HG03060 (cell line): Measurements from ENCODE around the gene PARD3B.

ENCODE experiments used
- ATAC-seq: cut with Tn5 transposase; IDR thresholded peaks from one replicate; pipeline ENCODE4 v1.9.1; 2021; ENCODE audit warnings: low read depth, moderate number of reproducible peaks; ENCODE audit not compliant: unreplicated experiment

PARD3B gene

GRCh38 chr2:204647626-204648025 is 102.4 kb downstream of the PARD3B start:
- ATAC-seq: no peak

GRCh38 chr2:204650611-204651010 is 105.3 kb downstream of the PARD3B start:
- ATAC-seq: no peak

GRCh38 chr2:204652063-204652462 is 106.8 kb downstream of the PARD3B start:
- ATAC-seq: no peak

GRCh38 chr2:204654669-204655068 is 109.4 kb downstream of the PARD3B start:
- no peak for ATAC-seq

- ATAC-seq: no peak
These were observed 109.8 kb downstream of the PARD3B start for GRCh38 chr2:204655101-204655500.

- no peak for ATAC-seq
These were observed 110.4 kb downstream of the PARD3B start for GRCh38 chr2:204655626-204656025.

- no peak for ATAC-seq
These were observed 111.7 kb downstream of the PARD3B start for GRCh38 chr2:204657024-204657423.

GRCh38 chr2:204662956-204663355 is 117.7 kb downstream of the PARD3B start:
- no peak for ATAC-seq

GRCh38 chr2:204663816-204664425 is 118.6 kb downstream of the PARD3B start:
- no peak for ATAC-seq

GRCh38 chr2:204664708-204665121 is 119.4 kb downstream of the PARD3B start:
- no peak for ATAC-seq

- ATAC-seq: no peak
These were observed 119.9 kb downstream of the PARD3B start for GRCh38 chr2:204665207-204665606.

GRCh38 chr2:204665771-204666170 is 120.5 kb downstream of the PARD3B start:
- ATAC-seq: no peak

GRCh38 chr2:204667990-204668389 is 122.7 kb downstream of the PARD3B start:
- no peak for ATAC-seq

- no peak for ATAC-seq
These were observed 124.1 kb downstream of the PARD3B start for GRCh38 chr2:204669382-204669781.

- ATAC-seq: no peak
These were observed 124.8 kb downstream of the PARD3B start for GRCh38 chr2:204670124-204670523.

- no peak for ATAC-seq
These were observed 125.5 kb downstream of the PARD3B start for GRCh38 chr2:204670756-204671155.

GRCh38 chr2:204672772-204673171 is 127.5 kb downstream of the PARD3B start:
- ATAC-seq: no peak

GRCh38 chr2:204673877-204674276 is 128.6 kb downstream of the PARD3B start:
- no peak for ATAC-seq

- ATAC-seq: no peak
These were observed 132.8 kb downstream of the PARD3B start for GRCh38 chr2:204678031-204678430.

- no peak for ATAC-seq
These were observed 135.3 kb downstream of the PARD3B start for GRCh38 chr2:204680576-204680975.

GRCh38 chr2:204681412-204681811 is 136.1 kb downstream of the PARD3B start:
- no peak for ATAC-seq

- ATAC-seq: no peak
These were observed 138.1 kb downstream of the PARD3B start for GRCh38 chr2:204683384-204683783.

- ATAC-seq: no peak
These were observed 141.1 kb downstream of the PARD3B start for GRCh38 chr2:204686406-204686805.
